D341Med (cell line): ENCODE measurements around the gene PAK2.
"Not testable (repeated sequence)": the region's sequence is repeated elsewhere in the genome, so short reads cannot be mapped to it uniquely, and the experiment has no call there.

Source experiments
- DNase-seq: peaks from one replicate; pipeline ENCODE4 v3.0.0; 2012; ENCODE audit warnings: low spot score

Gene PAK2

DNA sequence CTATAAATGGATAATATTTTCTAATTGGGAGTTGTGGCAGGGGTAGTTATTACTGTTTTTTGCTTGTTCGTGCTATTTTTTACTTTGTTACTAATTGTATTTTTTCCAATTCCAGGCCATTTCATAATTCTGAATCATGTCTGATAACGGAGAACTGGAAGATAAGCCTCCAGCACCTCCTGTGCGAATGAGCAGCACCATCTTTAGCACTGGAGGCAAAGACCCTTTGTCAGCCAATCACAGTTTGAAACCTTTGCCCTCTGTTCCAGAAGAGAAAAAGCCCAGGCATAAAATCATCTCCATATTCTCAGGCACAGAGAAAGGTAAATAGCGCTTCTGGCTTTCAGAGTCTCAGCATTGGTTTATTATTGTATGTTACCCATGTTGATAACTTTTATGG, 42.9 kb downstream of the PAK2 start:
- DNase-seq: no peak

DNA sequence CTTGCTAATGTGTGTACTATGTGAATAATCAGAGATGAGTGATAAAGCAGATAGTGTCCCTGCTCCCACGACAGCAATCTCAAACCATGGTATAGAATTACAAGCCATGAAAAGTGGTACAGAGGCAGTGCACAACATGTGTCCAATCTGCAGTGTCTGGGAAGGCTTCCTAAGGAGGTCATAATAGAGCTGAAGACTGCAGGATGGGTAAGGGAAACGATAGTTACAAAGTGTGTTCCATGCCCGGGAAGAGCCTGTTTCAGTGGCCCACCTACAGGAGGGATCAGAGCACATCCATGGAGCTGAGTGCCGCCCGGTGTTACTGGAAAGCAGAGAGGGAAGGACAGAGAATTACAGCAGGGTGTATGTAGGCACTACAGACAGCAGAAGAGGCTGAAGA, 48.9 kb downstream of the PAK2 start:
- DNase-seq: no peak

DNA sequence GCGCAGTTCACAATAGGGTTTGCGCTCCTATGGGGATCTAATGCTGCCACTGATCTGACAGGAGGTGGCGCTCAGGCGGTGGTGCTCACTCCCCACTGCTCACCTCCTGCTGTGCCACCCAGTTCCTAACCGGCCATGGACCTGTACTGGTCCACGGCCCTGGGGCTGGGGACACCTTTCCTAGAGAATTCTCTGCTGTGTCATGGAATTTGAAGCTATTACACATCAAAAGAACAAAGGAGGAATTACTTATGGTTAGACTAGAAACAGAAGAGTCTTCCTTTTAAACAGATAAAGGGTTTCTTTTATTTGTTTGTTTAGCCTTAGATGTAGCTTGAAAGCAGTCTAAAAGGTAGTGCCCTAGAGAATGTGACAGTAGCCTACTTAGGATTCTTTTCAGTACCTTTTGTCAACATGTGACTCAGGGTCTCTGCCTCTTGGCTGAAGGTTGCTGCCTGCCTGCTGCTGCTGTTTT, 50.3 kb downstream of the PAK2 start:
- DNase-seq: no peak

DNA sequence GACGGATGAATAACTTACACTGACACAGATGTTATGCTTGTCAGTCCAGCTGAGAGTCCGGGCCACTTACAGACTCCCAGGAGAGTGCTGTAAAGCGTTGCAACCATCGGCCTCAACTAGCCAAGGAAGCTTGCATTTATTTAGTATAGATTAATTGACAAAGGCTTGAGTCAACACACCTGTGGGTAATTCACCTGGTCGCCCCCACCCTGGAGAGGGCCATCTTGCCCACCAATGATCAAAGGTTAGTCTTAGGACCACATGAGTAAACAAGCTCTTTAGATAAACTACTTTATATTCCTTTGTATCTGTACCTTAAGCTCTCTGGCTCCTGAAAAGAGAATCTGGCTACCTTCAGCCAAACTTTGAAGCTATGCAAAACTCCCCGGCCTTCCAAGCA, 51.0 kb downstream of the PAK2 start:
- no peak for DNase-seq

DNA sequence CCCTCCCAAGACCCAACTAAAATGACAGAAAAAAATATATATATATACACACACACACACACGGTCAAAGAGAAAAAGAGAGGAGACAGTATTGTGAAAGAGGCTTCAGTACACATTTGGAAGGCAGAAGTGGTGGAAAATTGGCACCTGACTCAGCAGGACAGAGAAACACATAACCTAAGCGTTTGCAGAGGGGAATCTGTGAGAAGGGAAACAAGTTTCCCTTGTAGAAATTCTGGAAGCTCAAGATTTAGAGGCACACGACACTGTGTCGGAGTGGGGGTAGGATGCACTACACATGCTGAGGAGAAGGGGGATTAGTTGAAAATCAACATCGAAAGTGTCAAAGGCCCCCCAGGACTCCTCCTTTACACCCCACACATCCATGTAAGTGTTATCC, 53.1 kb downstream of the PAK2 start:
- DNase-seq: no peak

DNA sequence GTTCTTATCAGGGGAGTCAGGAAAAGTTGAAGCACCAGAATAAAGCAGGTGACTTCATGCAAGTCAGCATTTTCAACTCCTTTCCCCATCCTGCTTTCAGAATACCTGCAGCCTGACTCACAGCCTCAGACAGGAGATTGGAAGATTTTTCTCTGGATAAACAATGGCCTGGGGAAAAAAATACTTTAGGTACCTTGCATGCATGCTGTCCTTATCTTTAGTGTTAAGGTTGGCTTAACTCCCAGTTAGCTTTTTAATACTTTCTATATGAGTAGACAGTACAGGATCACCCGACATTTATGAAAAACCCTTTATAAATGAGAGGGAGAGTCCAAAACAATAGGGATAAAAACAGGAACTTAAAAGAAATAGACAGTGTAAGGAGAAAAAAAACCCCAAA, 53.6 kb downstream of the PAK2 start:
- DNase-seq: no peak

DNA sequence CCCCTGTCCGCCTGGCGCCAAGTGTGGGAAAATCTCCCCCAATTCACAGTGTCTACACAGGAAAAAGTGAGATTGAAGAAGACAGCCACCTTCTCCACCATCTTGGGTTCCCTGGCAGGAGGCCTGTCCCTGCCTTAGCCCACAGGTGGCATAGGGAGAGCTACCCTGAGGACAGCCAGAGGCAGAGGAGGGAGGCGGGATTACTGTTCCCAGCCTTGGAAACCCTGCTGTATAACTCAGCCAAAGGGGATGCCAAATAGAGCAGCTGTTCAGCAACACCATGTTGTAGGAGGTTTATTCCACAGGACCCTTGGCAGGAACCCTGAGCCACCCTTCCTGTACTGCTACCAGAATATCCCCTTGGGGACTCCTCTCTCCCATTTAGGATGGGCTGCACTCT, 54.8 kb downstream of the PAK2 start:
- DNase-seq: no peak

DNA sequence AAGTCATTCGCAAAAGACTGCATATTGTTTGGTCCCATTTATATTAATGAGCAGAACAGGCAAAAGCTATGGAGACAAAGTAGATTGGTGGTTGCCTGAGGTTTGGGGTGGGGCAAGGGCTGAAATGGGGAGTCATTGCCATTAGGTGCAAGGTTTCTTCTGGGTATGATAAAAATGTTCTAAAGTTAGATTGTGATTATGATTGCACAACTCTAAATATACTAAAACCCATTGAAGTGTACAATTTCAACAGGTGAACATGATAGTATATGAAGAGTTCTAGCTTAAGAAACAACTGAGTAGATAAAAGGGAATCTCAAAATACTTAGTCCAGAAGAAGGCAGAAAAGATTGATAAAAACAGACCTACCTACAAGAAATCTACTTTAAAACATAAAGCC, 56.7 kb downstream of the PAK2 start:
- no peak for DNase-seq

DNA sequence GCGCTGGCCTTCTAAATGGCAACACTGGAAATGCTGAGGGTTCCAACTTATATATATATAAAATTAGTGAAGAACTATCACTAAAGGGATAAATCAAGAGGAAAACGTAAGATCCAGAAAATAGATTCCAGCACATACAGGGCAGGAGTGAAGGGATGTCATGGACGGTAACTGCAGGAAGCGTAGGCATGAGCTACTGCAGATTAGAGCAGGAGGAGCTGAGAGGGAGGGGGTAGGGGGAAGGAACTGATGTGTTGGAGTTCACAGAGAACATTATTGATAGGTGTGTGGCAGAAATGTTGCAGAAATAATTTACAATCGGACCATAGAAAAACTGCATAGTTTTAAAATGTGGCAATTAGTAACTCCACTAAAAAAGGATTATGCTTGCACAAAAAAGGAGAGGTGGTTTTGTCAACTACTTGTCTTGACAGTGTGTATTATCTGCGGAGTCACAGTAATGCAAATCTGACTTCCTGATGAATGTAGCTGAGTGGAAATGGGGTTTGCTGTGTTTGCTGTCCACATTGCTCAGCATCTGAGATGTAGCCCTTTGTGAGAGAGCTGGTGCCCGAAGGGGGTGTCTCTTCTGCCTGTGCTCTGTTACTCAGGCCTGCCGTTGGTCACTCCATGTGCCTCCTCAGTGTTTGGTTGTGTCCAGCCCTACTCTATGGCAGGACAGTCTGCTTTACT, 61.2 kb downstream of the PAK2 start:
- no peak for DNase-seq

DNA sequence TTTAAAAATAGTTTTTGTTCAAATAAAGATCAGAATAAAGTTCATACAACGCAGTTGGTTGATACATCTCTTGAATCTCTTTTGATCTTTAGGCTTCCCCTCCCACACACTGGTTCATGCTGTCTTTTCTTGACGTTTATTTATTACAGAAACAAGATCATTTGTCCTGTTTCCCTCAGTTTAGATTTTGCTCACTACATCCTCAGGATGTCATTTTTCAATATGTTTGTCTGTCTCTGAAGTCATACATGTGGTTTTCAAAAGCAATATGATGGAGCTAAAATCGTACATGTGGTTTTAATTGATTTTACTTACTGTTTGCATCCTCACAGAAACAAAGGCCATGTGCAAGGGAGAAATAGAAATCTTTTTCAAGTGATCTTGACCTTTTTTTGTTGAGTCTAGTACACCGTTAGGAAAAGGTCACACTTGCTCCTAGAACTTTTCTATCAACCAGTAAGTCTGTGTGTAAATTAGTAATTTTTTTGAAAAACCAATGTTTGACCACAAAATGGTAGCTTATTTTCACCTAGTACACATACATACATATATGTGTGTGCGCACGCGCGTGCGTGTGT, 64.3 kb downstream of the PAK2 start:
- no peak for DNase-seq

DNA sequence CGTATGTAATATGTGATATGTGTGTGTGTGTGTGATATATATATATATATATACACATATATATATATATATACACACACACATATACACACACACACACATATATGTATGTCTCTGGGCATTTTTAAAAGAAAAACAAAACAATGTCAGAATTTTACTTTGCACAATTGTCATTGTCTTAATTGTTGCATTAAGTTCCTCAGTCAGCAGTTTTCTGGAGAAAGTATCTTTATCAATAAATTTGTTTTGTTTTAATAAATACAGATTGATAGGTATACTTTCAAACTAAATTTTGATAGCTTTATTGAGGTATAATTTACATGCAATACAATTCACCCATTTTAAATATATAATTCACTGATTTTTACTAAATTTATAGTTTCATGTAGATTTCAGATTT, 65.1 kb downstream of the PAK2 start:
- DNase-seq: no peak

DNA sequence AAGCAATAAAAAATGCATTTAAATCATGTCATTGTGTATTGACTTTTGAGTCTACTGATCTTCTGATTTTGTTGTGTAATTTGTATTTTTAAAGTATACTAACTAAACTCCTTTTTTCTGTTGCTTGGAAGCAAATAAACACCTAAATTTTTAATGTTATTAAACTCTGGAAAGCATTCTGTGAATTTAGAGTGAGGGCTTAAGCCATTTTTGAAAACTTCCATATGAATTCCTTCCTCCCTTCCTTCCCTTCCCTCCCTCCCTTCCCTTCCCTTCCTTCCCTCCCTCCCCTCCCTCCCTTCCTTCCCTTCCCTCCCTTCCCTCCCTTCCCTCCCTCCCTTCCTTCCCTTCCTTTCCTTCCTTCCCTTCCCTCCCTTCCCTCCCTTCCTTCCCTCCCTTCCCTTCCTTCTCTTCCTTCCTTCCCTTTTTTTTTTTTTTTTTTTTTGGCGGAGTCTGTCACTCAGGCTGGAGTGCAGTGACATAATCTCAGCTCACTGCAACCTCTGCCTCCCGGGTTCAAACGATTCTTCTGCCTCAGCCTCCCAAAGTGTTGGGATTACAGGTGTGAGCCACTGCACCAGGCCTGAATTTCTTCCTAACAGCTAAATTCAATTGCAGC, 71.4 kb downstream of the PAK2 start:
- DNase-seq: no peak

DNA sequence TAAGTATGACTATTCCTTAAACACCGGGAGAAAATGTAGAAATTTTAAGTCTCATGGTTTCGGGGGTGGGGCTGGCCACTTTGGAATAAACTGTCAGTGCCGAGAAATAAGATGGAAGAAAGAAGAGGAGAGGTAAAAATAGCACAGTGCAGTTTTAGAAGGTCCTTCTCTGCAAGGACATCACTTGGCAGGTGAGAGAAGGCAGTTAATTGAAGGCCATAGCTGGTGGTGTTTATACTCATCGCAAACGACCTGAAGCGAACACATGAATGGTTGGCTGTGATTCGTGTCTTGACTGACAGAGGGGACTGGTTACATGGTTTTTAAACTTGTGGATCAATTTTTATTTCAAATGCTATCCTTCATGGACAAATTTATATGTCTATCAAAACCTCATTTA, 73.2 kb downstream of the PAK2 start:
- no peak for DNase-seq

DNA sequence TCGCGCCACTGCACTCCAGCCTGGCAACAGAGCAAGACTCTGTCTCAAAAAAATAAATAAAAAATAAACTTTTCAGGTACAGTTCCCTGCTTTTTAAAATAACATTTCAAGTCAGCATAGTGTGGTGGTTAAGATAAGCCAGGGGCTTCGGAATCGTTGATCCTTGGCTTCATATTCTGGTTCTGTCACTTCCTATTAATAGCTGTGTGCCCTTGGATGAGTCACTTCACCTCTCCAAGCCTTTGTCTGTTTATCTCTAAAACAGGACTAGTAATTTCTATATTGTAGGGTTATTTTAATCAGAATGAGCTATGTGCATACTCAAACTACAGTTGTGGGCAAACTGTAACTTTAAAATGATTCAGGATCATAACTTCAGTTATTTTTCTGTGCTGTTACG, 74.2 kb downstream of the PAK2 start:
- no peak for DNase-seq

DNA sequence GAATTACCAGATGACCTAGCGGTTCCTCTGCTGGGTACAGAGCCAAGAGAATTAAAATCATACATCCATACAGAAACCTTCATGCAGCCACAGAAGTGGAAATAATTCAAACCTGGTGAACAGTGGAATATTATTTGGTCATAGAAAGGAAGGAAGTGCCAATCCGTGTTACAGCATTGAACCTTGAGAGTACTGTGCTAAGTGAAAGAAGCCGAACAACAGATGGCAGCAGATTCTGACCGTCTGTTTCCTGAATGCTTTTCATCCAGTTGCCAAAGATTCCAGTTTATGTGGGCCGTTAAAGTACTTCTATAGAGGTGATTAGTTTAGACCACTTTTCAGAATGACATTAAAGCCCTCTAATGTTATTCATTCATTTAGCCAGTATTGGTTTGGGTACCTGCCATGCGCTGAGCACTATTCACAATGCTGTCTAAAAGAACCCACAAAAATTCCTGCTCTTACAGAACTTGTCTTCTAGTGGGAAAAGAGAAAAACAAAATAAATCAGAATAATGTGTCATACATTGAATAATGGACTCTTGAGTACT, 82.2 kb downstream of the PAK2 start:
- no peak for DNase-seq

DNA sequence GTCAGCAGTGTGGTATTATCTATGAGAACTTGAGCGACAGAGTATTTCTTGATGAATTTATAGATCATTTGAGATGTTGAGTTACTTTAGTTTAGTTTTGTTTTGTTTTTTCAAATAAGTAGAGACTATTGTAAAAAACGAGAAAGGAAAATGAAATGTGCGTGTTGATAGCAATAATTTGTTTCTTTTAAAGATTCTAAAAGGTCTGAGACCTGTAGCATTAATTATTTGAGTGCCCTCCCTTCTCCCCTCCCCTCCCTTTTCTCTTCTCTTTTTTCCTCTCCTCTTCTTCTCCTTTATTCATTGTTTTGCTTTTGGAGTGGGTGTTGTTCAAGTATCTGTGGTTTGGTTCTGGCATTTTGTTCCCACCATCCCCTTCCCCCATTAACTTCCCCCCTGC, 90.0 kb downstream of the PAK2 start:
- DNase-seq: not testable (repeated sequence)

DNA sequence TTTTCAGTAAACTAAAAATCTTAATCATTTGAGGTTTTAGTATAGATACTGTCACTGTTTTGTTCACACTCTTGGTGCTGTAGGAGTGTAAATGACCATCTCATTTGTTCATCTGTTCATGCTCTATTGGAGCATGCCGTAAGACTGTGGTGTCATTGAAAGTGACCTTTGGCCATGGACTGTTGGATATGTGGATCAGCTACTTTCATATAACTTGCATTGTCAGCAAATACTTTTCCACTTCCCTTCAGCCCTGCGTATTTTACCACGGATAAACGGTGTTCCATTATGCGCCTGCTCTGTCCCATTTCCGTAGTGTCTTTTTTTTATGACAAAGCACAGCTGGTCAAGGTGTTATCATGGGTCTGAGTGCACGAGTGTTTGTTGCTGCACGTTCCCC, 95.4 kb downstream of the PAK2 start:
- no peak for DNase-seq

DNA sequence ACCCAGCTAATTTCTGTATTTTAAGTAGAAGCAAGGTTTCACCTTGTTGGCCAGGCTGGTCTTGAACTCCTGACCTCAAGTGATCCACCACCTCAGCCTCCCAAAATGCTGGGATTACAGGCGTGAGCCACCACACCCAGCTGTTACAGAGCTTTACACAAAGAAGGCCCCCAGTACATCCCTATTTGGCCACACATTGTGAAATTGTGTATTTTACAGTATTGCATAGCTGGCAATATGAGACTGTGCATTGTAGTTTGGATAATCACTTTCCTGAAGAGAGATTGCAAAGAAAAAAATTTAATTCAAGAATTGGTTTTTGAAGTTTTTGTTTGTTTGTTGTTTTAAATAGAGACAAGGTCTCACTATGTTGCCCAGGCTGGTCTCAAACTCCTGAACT, 97.0 kb downstream of the PAK2 start:
- DNase-seq: not testable (repeated sequence)

DNA sequence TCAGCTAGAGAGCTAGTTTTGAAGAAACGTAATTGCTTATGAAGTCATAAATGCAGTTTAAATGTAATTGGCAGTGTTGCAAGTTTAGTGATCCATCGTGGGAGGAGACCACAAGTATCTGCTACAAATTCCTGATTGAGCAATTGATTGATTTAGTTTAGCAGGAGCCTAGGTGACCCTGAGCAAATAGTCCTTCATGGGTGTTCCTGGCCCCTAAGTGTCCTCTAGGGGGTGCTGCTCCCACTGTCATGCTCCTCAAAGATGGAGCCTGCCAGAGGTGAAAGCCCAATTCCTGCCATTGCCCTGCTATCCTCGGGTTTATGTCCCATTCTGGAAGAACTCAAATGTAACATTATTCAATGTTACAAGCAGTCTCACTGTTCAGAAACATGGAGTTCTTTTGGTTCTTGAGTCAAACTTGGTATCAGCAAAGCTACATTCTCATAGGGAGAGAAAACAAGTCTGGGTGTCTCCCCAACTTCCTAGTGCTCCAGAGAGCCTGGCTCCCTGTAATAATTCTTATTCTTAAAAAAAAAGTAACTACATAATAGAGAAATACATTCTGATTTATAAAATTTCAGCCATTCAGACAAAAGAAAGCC, 98.3 kb downstream of the PAK2 start:
- DNase-seq: peak; percentile 83

DNA sequence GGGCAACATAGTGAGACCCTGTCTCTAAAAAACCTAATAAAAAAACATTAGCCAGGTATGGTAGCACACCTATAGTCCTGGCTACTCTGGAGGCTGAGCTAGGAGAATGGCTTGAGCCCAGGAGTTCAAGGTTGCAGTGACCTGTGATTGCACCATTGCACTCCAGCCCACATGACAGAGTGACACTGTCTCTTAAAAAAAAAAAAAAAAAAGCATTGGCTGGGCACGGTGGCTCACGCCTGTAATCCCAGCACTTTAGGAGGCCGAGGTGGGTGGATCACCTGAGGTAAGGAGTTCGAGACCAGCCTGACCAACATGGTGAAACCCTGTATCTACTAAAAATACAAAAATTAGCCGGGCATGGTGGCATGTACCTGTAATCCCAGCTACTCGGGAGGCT, 99.7 kb downstream of the PAK2 start:
- DNase-seq: not testable (repeated sequence)

DNA sequence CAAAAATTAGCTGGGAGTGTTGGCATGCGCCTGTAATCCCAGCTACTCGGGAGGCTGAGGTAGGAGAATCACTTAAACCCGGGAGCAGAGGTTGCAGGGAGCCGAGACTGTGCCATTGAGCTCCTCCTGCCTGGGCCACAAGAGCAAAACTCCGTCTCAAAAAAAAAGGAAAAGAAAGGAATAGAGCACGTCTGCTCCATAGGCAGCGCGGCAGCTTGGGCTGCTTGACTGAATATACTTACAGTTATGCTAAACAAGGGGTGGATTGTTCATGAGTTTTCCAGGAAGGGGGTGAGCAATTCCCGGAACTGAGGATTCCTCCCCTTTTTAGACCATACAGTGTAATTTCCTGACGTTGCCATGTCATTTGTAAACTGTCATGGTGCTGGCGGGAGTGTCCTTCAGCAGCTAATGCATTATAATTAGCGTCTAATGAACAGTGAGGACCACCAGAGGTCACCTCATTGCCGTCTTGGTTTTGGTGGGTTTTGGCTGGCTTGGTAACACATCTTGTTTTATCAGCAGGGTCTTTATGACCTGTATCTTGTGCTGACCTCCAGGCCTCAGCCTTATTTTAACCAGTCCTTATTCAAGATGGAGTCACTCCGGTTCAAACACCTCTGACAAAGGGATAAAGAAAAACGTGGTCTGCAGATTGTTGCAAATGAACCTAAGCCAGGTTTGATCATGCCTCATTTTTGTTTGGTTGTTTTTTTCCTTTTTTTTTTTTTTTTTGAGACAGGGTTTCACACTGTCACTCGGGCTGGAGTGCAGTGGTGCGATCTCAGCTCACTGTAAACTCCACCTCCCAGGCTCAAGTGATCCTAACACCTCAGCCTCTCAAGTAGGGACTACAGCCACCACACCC, 103.1 kb downstream of the PAK2 start:
- DNase-seq: no peak
